Neutrophil (primary cell): ENCODE results near the gene GDPD2.

Source experiments
- H3K27ac ChIP-seq: fragments of 200-600 bp; sonication (generic); 2 replicates; pipeline ENCODE4 v1.5.1; 2016; ENCODE audit warnings: mild to moderate bottlenecking, moderate library complexity
- H3K27me3 ChIP-seq: fragments of 200-600 bp; sonication (generic); 2 replicates; pipeline ENCODE4 v1.6.0; 2016; ENCODE audit warnings: mild to moderate bottlenecking
- H3K36me3 ChIP-seq: fragments of 200-600 bp; sonication (generic); 2 replicates; pipeline ENCODE4 v1.5.1; 2017
- H3K4me1 ChIP-seq, 2 experiments: fragments of 200-600 bp in 1 of 2; sonication (generic) in 1 of 2; 1 replicate in 1 of 2; 2 replicates in 1 of 2; pipeline versions ENCODE4 v1.5.1 to v1.6.1; 2013 to 2016; ENCODE audit warnings: low read depth in 1 of 2, low read length in 1 of 2, mild to moderate bottlenecking in 1 of 2, moderate library complexity in 1 of 2; ENCODE audit not compliant: control insufficient read depth in 1 of 2, insufficient read depth in 1 of 2
- H3K4me3 ChIP-seq, 2 experiments: fragments of 200-600 bp in 1 of 2; sonication (generic) in 1 of 2; 1 replicate in 1 of 2; 2 replicates in 1 of 2; pipeline ENCODE4 v1.5.1; 2013 to 2016; ENCODE audit warnings: low read depth in 1 of 2, low read length in 1 of 2, mild to moderate bottlenecking in 1 of 2, moderate library complexity in 1 of 2
- H3K9me3 ChIP-seq: fragments of 200-600 bp; sonication (generic); 2 replicates; pipeline ENCODE4 v1.5.1; 2016
- CTCF ChIP-seq: fragments of 200-600 bp; sonication (generic); IDR thresholded peaks from 2 replicates; pipeline ENCODE4 v1.5.1; 2016; ENCODE audit warnings: antibody characterized with exemption

GDPD2 gene

GRCh38 chrX:70468709-70469108, 45.6 kb downstream of the GDPD2 start:
- Histone ChIP-seq H3K4me3 (no peak overlapping the region), H3K27ac (no peak overlapping the region), H3K9me3 (no peaks in the 10 kb centered on the region), H3K4me1 (no peaks in the 10 kb centered on the region), H3K36me3 (no peaks in the 10 kb centered on the region), H3K27me3 (no peaks in the 10 kb centered on the region)
- no peak for TF ChIP-seq CTCF

DNA sequence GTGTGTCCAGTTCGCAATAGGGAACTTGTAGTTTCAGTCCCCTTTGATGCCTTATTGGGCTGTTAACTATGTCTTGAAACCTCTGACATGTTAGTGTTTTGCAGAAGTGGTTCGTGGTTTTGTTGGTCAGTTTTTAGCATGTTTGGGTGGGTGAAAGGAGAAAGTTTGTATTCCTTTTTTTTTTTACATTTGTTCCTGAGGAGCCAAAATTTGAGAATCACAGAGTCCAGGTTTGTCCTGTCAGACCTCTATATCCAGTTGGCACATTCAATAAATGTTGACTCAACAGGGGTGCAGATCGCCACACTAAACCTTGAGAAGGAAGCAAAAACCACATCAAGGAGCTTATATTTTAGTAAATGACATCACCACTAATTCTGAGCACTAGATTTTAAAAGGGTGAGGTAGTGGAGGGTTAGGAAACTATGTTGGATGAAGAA, 47.8 kb downstream of the GDPD2 start:
- Histone ChIP-seq H3K27ac (no peak overlapping the region), H3K4me3 (no peak overlapping the region), H3K27me3 (no peaks in the 10 kb centered on the region), H3K36me3 (no peaks in the 10 kb centered on the region), H3K4me1 (no peaks in the 10 kb centered on the region), H3K9me3 (no peaks in the 10 kb centered on the region)
- no peak for TF ChIP-seq CTCF

DNA sequence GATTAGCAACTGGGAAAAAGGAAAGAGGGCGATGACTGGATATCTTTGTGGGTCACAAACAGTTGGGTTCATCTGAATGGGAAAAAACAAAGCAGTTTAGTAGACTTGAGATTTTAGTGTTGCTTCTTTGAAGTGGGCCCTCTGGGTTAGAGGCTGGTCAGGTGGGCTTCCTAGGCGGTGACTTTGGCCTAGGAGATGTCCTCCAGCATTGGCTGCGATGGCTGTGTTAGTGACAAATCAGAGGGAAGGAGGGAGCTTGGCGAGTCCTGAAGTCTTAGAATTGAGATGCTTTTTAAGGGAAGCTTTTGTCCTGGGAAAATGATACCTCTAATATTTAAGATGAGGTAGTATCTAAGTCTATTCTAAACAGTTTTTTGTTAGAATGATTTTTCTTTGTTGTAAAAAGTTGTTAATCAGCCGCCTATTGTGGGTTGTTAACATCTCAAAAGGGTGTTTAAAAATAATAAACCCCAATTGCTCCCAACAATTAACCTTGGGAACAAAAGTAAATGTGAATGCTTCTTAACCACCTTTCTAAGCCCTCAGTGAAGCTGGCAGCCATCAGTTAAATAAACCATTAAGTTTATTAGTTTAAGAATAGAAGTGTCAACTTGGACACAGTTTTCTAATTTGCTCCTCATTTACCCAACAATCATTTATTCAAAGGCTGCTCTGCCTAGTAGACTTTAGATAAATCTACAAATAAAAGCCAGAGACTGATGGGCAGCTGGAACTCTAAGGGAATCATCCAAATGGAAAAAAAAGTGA, 53.2 kb downstream of the GDPD2 start:
- Histone ChIP-seq H3K27ac (no peak overlapping the region), H3K27me3 (no peaks in the 10 kb centered on the region), H3K4me3 (no peak overlapping the region), H3K4me1 (no peaks in the 10 kb centered on the region), H3K36me3 (no peaks in the 10 kb centered on the region), H3K9me3 (no peaks in the 10 kb centered on the region)
- no peak for TF ChIP-seq CTCF

DNA sequence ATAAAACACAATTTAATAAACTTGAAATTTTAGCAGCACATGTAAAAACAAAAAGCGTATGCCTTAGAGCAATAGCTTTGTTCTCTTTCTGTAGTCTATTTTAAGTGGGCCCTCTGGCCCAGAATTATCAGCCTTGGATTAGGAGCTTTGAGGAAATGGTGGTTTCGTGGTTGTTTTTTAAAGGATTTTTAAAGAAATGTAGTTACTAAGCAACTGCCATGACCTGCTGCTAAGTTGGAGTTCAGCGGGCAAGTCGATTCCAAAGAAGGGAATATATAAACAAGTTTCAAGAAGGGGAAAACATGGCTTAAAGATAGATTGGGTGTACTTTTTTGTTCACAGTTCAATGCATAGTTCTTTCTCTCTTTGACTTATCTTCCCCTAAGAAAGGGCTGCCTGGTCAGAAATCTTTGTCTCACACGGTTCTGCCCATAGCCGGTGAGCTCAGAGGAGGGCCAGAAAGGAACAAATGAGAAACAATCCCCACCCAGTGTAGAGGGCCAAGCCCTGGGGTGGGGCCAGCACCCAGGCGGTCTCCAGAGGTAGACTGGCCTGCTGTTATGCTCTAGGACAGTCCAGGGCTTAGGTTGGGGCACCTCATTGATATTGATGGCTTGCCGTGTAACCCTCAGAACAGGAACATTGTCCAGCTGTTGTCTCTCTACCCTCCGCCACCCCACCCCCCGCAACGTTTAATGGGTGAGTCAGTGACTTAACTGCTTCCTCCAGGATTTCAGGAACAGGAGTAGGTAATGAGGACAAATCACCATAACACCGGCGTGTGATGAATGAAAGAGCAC, 54.0 kb downstream of the GDPD2 start:
- no peaks in the 10 kb centered on the region for H3K36me3 ChIP-seq
- H3K27me3 ChIP-seq, result no peaks in the 10 kb centered on the region
- no peaks in the 10 kb centered on the region for H3K9me3 ChIP-seq
- no peak for TF ChIP-seq CTCF
- no peak overlapping the region for H3K4me3 ChIP-seq
- no peak overlapping the region for H3K27ac ChIP-seq
- H3K4me1 ChIP-seq, result no peaks in the 10 kb centered on the region

GRCh38 chrX:70477734-70478075, 54.6 kb downstream of the GDPD2 start:
- no peaks in the 10 kb centered on the region for H3K36me3 ChIP-seq
- H3K4me3 ChIP-seq, result no peak overlapping the region
- H3K4me1 ChIP-seq, result no peaks in the 10 kb centered on the region
- H3K9me3 ChIP-seq, result no peaks in the 10 kb centered on the region
- no peak for TF ChIP-seq CTCF
- H3K27me3 ChIP-seq, result no peaks in the 10 kb centered on the region
- H3K27ac ChIP-seq, result no peak overlapping the region
